Left kidney (tissue), 8 donors: ENCODE data around the gene AURKB. TPM values are rescaled to one million over a fixed set of nuclear protein-coding genes. Genes with fewer than 3 reads are reported as not detected.
A peak's percentile ranks its signal among the peaks of the same experiment; 100 is the strongest.
"Not testable (repeated sequence)": the region's sequence is repeated elsewhere in the genome, so short reads cannot be mapped to it uniquely, and the experiment has no call there.

Source experiments
- DNase-seq: peaks from one replicate; pipeline ENCODE4 v3.0.0-alpha.2; 2013
- long read RNA-seq, 8 donors: transcript quantifications; one replicate each; lab custom pipeline, GENCODE V29; 2026
- polyA plus RNA-seq: library from polyadenylated mRNA; unstranded; fragments of 120-200 nt; gene quantifications from one replicate; pipeline ENCODE4 v1.2.1, GENCODE V29; 2013; ENCODE audit not compliant: insufficient read length

AURKB gene
- 49.9 TPM for polyA plus RNA-seq
- long read RNA-seq, donor 1, transcript AURKB-214 (9 exons, 1,227 nt): major isoform, 11 of 13 reads
- long read RNA-seq, donor 1, partial matches to known transcripts: 0 of 13 reads
- long read RNA-seq, donor 1, other reads (novel, unspliced or antisense): 0 of 13 reads
- long read RNA-seq, donor 2, transcript AURKB-214 (9 exons, 1,227 nt): major isoform, 7 of 9 reads
- long read RNA-seq, donor 2, partial matches to known transcripts: 0 of 9 reads
- long read RNA-seq, donor 2, other reads (novel, unspliced or antisense): 0 of 9 reads
- long read RNA-seq, donor 3, transcript AURKB-214 (9 exons, 1,227 nt): major isoform, 6 of 9 reads
- long read RNA-seq, donor 3, partial matches to known transcripts: 0 of 9 reads
- long read RNA-seq, donor 3, other reads (novel, unspliced or antisense): 0 of 9 reads
- long read RNA-seq, donor 4, partial matches to known transcripts: 0 of 2 reads
- long read RNA-seq, donor 4, other reads (novel, unspliced or antisense): 0 of 2 reads
- long read RNA-seq, donor 5, transcript AURKB-214 (9 exons, 1,227 nt): major isoform, 17 of 19 reads
- long read RNA-seq, donor 5, partial matches to known transcripts: 0 of 19 reads
- long read RNA-seq, donor 5, other reads (novel, unspliced or antisense): 0 of 19 reads
- long read RNA-seq, donor 6, transcript AURKB-214 (9 exons, 1,227 nt): major isoform, 12 of 13 reads
- long read RNA-seq, donor 6, partial matches to known transcripts: 0 of 13 reads
- long read RNA-seq, donor 6, other reads (novel, unspliced or antisense): 0 of 13 reads
- long read RNA-seq, donor 7, transcript AURKB-214 (9 exons, 1,227 nt): major isoform, 7 of 9 reads
- long read RNA-seq, donor 7, partial matches to known transcripts: 0 of 9 reads
- long read RNA-seq, donor 7, other reads (novel, unspliced or antisense): 0 of 9 reads
- long read RNA-seq, donor 8, partial matches to known transcripts: 0 of 1 reads
- long read RNA-seq, donor 8, other reads (novel, unspliced or antisense): 0 of 1 reads

GRCh38 chr17:8209907-8210760 is at the start of gene AURKB:
AURKB (minus strand) TSS chr17:8210575; CDS start chr17:8210224, 351 bp downstream.
- peak; percentile 98 for DNase-seq

DNA sequence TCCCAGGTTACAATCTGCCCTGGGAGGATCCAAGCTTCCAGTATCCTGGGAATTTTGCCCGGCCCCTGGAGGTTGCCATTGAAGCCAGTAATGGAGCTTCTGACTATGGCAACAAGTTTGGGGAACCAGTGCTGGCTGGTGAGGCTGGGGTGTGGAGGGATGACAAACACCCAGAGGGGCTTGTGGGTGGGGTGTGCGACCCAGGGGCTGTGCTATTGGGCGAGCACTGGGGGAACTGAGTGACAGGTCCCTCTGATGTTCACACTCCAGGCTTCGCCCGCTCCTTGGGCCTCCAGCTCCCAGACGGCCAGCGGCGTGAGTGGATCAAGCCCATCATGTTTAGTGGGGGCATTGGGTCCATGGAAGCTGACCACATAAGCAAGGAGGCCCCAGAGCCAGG is 47.4 kb upstream of the AURKB start:
- DNase-seq: no peak

GRCh38 chr17:8256691-8257090 is 46.3 kb upstream of the AURKB start:
- DNase-seq: no peak

DNA sequence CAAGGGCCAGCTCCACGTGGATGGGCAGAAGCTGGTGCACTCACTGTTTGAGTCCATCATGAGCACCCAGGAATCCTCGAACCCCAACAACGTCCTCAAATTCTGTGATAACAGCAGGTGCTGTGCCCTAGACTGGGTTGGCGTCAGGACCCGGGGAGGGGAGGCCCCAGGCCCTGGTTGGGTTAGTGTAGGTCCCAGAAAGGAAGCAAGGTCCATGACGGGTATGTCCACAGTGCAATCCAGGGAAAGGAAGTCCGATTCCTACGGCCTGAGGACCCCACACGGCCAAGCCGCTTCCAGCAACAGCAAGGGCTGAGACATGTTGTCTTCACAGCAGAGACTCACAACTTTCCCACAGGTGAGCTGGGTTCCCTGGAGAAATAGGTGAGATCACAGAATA is 45.9 kb upstream of the AURKB start:
- DNase-seq: no peak

DNA sequence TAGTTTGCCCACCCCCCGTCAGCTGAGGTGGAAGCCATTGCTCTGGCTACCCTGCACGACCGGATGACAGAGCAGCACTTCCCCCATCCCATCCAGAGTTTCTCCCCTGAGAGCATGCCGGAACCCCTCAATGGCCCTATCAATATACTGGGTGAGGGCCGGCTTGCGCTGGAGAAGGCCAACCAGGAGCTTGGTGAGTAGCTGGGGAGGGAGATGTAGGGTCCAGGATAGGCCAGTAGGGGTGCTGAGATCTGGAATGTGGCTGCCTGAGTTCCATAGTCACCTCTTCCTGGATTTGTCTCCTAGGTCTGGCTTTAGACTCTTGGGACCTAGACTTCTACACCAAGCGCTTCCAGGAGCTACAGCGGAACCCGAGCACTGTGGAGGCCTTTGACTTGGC is 45.1 kb upstream of the AURKB start:
- DNase-seq: no peak

- DNase-seq: no peak
Measured at GRCh38 chr17:8254881-8255280, 44.5 kb upstream of the AURKB start.

DNA sequence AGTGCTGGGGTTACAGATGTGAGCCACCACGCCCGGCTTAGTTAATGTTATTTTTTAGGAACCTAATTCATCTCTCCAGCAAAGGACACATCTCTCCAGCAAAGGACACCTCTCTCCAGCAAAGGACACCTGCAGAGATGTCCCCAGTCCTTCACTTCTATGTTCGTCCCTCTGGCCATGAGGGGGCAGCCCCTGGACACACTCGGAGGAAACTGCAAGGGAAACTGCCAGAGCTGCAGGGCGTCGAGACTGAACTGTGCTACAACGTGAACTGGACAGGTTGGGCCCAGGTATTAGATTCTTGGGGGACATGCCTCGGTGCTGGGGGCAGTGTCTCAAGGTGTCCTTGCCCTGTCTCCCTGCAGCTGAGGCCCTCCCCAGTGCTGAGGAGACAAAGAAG is 43.4 kb upstream of the AURKB start:
- no peak for DNase-seq

DNA sequence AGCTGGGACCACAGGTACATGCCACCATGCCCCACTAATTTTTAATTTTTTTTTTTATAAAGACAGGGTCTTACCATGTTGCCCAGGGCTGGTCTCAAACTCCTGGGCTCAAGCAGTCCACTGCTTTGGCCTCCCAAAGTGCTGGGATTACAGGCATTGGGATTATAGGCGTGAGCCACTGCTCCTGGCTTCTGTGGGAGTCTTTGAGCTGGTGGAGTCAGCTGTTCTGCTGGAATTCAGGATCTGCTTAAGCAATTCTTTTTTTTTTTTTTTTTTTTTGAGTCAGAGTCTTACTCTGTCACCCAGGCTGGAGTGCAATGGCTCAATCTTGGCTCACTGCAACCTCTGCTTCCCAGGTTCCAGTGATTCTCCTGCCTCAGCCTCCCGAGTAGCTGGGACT is 41.0 kb upstream of the AURKB start:
- DNase-seq: not testable (repeated sequence)

GRCh38 chr17:8249621-8250500 is 39.5 kb upstream of the AURKB start:
- no peak for DNase-seq

- peak; percentile 95 for DNase-seq
Measured at GRCh38 chr17:8248751-8249607, 38.6 kb upstream of the AURKB start, which contains the start of gene PFAS. PFAS (plus strand) TSS chr17:8249289; CDS start chr17:8253938, 4,649 bp downstream.

DNA sequence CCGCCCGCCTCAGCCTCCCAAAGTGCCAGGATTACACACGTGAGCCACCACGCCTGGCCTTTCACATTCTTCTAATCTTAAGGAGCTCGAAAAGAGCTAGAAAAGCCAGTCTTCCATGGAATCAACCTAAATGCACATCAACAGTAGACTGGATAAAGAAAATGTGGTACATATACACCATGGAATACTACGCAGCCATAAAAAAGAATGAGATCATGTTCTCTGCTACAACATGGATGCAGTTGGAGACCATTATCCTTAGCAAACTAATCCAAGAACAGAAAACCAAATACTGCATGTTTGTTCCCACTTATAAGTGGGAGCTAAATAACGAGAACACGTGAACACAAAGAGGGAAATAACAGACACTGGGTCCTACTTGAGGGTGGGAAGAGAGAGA is 34.4 kb upstream of the AURKB start:
- DNase-seq: no peak

- DNase-seq: no peak
Measured at GRCh38 chr17:8243827-8244226, 33.5 kb upstream of the AURKB start.

- no peak for DNase-seq
Measured at GRCh38 chr17:8237886-8238285, 27.5 kb upstream of the AURKB start.

GRCh38 chr17:8237175-8237574 is 26.8 kb upstream of the AURKB start:
- DNase-seq: no peak

GRCh38 chr17:8235676-8236075 is 25.3 kb upstream of the AURKB start:
- no peak for DNase-seq

- no peak for DNase-seq
Measured at GRCh38 chr17:8234361-8235270, 24.2 kb upstream of the AURKB start.

DNA sequence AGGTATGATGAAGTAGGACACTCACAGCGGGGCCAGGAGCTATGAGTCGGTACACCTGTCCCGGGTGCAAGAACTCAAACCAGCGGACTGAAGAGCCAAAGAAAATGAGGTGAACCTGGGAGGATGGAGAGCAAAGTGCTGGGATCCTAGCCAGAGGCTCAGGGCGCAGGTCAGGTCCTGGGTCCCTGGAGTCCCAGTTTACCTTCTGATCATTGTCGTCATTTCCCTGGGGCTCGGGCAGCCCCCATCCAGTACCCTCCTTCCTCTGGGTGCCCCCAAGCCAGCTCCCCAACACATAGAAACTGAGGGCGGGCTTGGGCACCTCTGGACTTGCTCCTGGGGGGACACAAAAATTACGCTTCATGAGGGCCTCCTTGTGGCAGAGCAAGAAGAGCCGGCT is 21.3 kb upstream of the AURKB start:
- no peak for DNase-seq

- no peak for DNase-seq
Measured at GRCh38 chr17:8227238-8227581, 16.8 kb upstream of the AURKB start.
